TTC549 (cell line): ENCODE data around the gene NSUN6.
"Not testable (repeated sequence)": the region's sequence is repeated elsewhere in the genome, so short reads cannot be mapped to it uniquely, and the experiment has no call there.

Experiments used
- FAIRE-seq: peaks from 2 replicates; lab custom pipeline; 2012; peaks lifted over from hg19 to GRCh38; lab: Jason Lieb, UNC

The NSUN6 gene

GRCh38 chr10:18659125-18659818 lies 7.9 kb upstream of the NSUN6 start, which contains the start of gene ARL5B:
TSS of gene ARL5B (plus strand) at chr10:18659431. CDS start at chr10:18659638, 207 bp downstream.
- peak; percentile 81 for FAIRE-seq

- no peak for FAIRE-seq
These were observed 7.1 kb upstream of the NSUN6 start for GRCh38 chr10:18658271-18659124.

- FAIRE-seq, result no peak
These were observed 5.3 kb upstream of the NSUN6 start for GRCh38 chr10:18656724-18657123.

GRCh38 chr10:18653112-18653511 lies 1.7 kb upstream of the NSUN6 start:
- no peak for FAIRE-seq

GRCh38 chr10:18650404-18650997 lies 886 bp downstream of the NSUN6 start:
- no peak for FAIRE-seq

GRCh38 chr10:18649364-18649959 lies 1.9 kb downstream of the NSUN6 start:
- no peak for FAIRE-seq

GRCh38 chr10:18647945-18648344 lies 3.4 kb downstream of the NSUN6 start:
- no peak for FAIRE-seq

GRCh38 chr10:18647151-18647550 lies 4.2 kb downstream of the NSUN6 start:
- no peak for FAIRE-seq

- not testable (repeated sequence) for FAIRE-seq
These were observed 11.7 kb downstream of the NSUN6 start for GRCh38 chr10:18639719-18640118.

GRCh38 chr10:18637400-18637799 lies 14.0 kb downstream of the NSUN6 start:
- not testable (repeated sequence) for FAIRE-seq

- FAIRE-seq, result no peak
These were observed 15.4 kb downstream of the NSUN6 start for GRCh38 chr10:18635995-18636394.

- not testable (repeated sequence) for FAIRE-seq
These were observed 18.9 kb downstream of the NSUN6 start for GRCh38 chr10:18632500-18632899.

- FAIRE-seq, result not testable (repeated sequence)
These were observed 23.9 kb downstream of the NSUN6 start for GRCh38 chr10:18627452-18628018.

GRCh38 chr10:18625886-18626285 lies 25.5 kb downstream of the NSUN6 start:
- no peak for FAIRE-seq

GRCh38 chr10:18623671-18624070 lies 27.7 kb downstream of the NSUN6 start:
- FAIRE-seq, result not testable (repeated sequence)

GRCh38 chr10:18620856-18621255 lies 30.5 kb downstream of the NSUN6 start:
- FAIRE-seq, result no peak

GRCh38 chr10:18619016-18619415 lies 32.4 kb downstream of the NSUN6 start:
- FAIRE-seq, result no peak

GRCh38 chr10:18616337-18616736 lies 35.0 kb downstream of the NSUN6 start:
- no peak for FAIRE-seq

- FAIRE-seq, result no peak
These were observed 35.8 kb downstream of the NSUN6 start for GRCh38 chr10:18615618-18616017.

GRCh38 chr10:18611168-18611567 lies 40.2 kb downstream of the NSUN6 start:
- FAIRE-seq, result no peak

- FAIRE-seq, result no peak
These were observed 40.9 kb downstream of the NSUN6 start for GRCh38 chr10:18610517-18610916.

GRCh38 chr10:18608596-18608995 lies 42.8 kb downstream of the NSUN6 start:
- no peak for FAIRE-seq
